ENCODE results near the gene PLGRKT. TPM values are rescaled to one million over a fixed set of nuclear protein-coding genes. Genes with fewer than 3 reads are reported as not detected.
"Not testable (repeated sequence)": the region's sequence is repeated elsewhere in the genome, so short reads cannot be mapped to it uniquely, and the experiment has no call there.

The PLGRKT gene
- total and polyA plus RNA-seq, 4 donors: 4.1 to 11.3 (median 7.2) TPM

- 94% methylated on average over 2 of the region's 2 CpGs for WGBS
- no peaks in the 10 kb centered on the region for H3K4me1 ChIP-seq (ENCODE audit: control insufficient read depth in 4 of 4, insufficient read depth in 4 of 4, low read length in 3 of 4)
- H3K27me3 ChIP-seq (ENCODE audit: control insufficient read depth in 4 of 4, insufficient read depth in 4 of 4, low read length in 3 of 4): no peaks in the 10 kb centered on the region
- H3K36me3 ChIP-seq (ENCODE audit: control insufficient read depth in 4 of 4, insufficient read depth in 3 of 4, low read depth in 1 of 4, low read length in 3 of 4): peaks cover 0 to 8% (median 0%) of the 10 kb centered on the region in 4 donors
- DNase-seq (ENCODE audit: low spot score): no peak
- no peak overlapping the region for H3K4me3 ChIP-seq (ENCODE audit: low read depth in 1 of 3, low read length in 3 of 3)
- H3K9ac ChIP-seq (ENCODE audit: low read depth in 1 of 2, low read length in 2 of 2): no peak overlapping the region
- H3K9me3 ChIP-seq (ENCODE audit: control insufficient read depth in 4 of 4, low read length in 3 of 4): peaks cover 0 to 3% (median 1%) of the 10 kb centered on the region in 4 donors
- TF ChIP-seq TAF1 (conservative IDR thresholded peaks at IDR 0.05): no peak
- no peak for TF ChIP-seq SP1 (IDR thresholded peaks at IDR 0.05)
- no peak for TF ChIP-seq FOXA1 (IDR thresholded peaks at IDR 0.05)
- no peak for TF ChIP-seq ATF3 (IDR thresholded peaks at IDR 0.05)
- no peak for TF ChIP-seq RXRA (IDR thresholded peaks at IDR 0.05)
- TF ChIP-seq GABPA (IDR thresholded peaks at IDR 0.05 in 1 of 2, conservative IDR thresholded peaks at IDR 0.05 in 1 of 2): no peak
- TF ChIP-seq EGR1 (IDR thresholded peaks at IDR 0.05; ENCODE audit: low read depth in 2 of 2): no peak
- TF ChIP-seq YY1 (IDR thresholded peaks at IDR 0.05): no peak
- no peak overlapping the region for H3K27ac ChIP-seq (ENCODE audit: low read depth in 1 of 2, low read length in 2 of 2)
Observed at GRCh38 chr9:5354184-5354583, 83.5 kb downstream of the PLGRKT start.

GRCh38 chr9:5352637-5353248 lies 85.0 kb downstream of the PLGRKT start:
- H3K27ac ChIP-seq (ENCODE audit: low read depth in 1 of 2, low read length in 2 of 2): no peak overlapping the region
- H3K9me3 ChIP-seq (ENCODE audit: control insufficient read depth in 4 of 4, low read length in 3 of 4): peaks cover 0 to 3% (median 2%) of the 10 kb centered on the region in 4 donors
- peaks cover 0 to 7% (median 0%) of the 10 kb centered on the region in 4 donors for H3K36me3 ChIP-seq (ENCODE audit: control insufficient read depth in 4 of 4, insufficient read depth in 3 of 4, low read depth in 1 of 4, low read length in 3 of 4)
- no peak overlapping the region for H3K9ac ChIP-seq (ENCODE audit: low read depth in 1 of 2, low read length in 2 of 2)
- TF ChIP-seq ZBTB33 (IDR thresholded peaks at IDR 0.05) (no peak), RAD21 (IDR thresholded peaks at IDR 0.05) (no peak), EGR1 (IDR thresholded peaks at IDR 0.05; ENCODE audit: low read depth in 2 of 2) (no peak), TAF1 (conservative IDR thresholded peaks at IDR 0.05) (no peak), SP1 (IDR thresholded peaks at IDR 0.05) (no peak), REST (IDR thresholded peaks at IDR 0.05) (no peak)
- H3K27me3 ChIP-seq (ENCODE audit: control insufficient read depth in 4 of 4, insufficient read depth in 4 of 4, low read length in 3 of 4): no peaks in the 10 kb centered on the region
- no peak overlapping the region for H3K4me3 ChIP-seq (ENCODE audit: low read depth in 1 of 3, low read length in 3 of 3)
- 76% methylated on average over 1 of the region's 1 CpG for WGBS
- H3K4me1 ChIP-seq (ENCODE audit: control insufficient read depth in 4 of 4, insufficient read depth in 4 of 4, low read length in 3 of 4): no peaks in the 10 kb centered on the region
- no peak for DNase-seq (ENCODE audit: low spot score)

- 33% methylated on average over 14 of the region's 50 CpGs for WGBS
- not testable (repeated sequence) for H3K4me3 ChIP-seq (ENCODE audit: low read depth in 1 of 3, low read length in 3 of 3); H3K27me3 ChIP-seq (ENCODE audit: control insufficient read depth in 4 of 4, insufficient read depth in 4 of 4, low read length in 3 of 4); H3K9ac ChIP-seq (ENCODE audit: low read depth in 1 of 2, low read length in 2 of 2); H3K9me3 ChIP-seq (ENCODE audit: control insufficient read depth in 4 of 4, low read length in 3 of 4); H3K36me3 ChIP-seq (ENCODE audit: control insufficient read depth in 4 of 4, insufficient read depth in 3 of 4, low read depth in 1 of 4, low read length in 3 of 4); H3K27ac ChIP-seq (ENCODE audit: low read depth in 1 of 2, low read length in 2 of 2); H3K4me1 ChIP-seq (ENCODE audit: control insufficient read depth in 4 of 4, insufficient read depth in 4 of 4, low read length in 3 of 4)
- peak; percentile 34 for DNase-seq (ENCODE audit: low spot score)
Observed at GRCh38 chr9:5338992-5339981, 98.4 kb downstream of the PLGRKT start, which contains the start of gene RLN1. Gene RLN1, minus strand, starts transcription at chr9:5339876. Its CDS starts 130 bp downstream, at chr9:5339746.
